Brain microvascular endothelial cell (primary cell): ENCODE measurements around the gene CCDC88C.
A peak's percentile ranks its signal among the peaks of the same experiment; 100 is the strongest.

Experiments
- DNase-seq: peaks from one replicate; pipeline ENCODE4 v3.0.0-alpha.2; 2020
- H3K27ac ChIP-seq: fragments of 250-450 bp; sonication (Bioruptor Pico); 2 replicates; pipeline ENCODE4 v1.5.1; 2020; ENCODE audit warnings: mild to moderate bottlenecking, moderate library complexity
- H3K27me3 ChIP-seq: fragments of 250-450 bp; sonication (Bioruptor Pico); replicated peaks from 2 replicates; pipeline ENCODE4 v1.5.1; 2020; ENCODE audit warnings: mild to moderate bottlenecking
- H3K36me3 ChIP-seq: fragments of 250-450 bp; sonication (Bioruptor Pico); replicated peaks from 2 replicates; pipeline ENCODE4 v1.5.1; 2020; ENCODE audit warnings: mild to moderate bottlenecking
- H3K4me3 ChIP-seq: 2 replicates; pipeline ENCODE4 v1.5.1; 2011; ENCODE audit warnings: low read depth, mild to moderate bottlenecking, control low read depth, low read length, moderate library complexity
- in situ Hi-C: cut with HindIII; loops from 2 replicates; pipeline ENCODE4 v1.10.0; 2017; ENCODE audit warnings: low sequenced_read_pairs, low pct_ligation_motif_present
- TF ChIP-seq, protein P1 (sequence below): IDR thresholded peaks from 2 replicates; pipeline ENCODE4 v1.5.1; 2011; ENCODE audit warnings: low read depth, mild to moderate bottlenecking, moderate library complexity, low read length, control low read depth, inconsistent platforms; ENCODE audit errors: missing control alignments

Gene CCDC88C

DNA sequence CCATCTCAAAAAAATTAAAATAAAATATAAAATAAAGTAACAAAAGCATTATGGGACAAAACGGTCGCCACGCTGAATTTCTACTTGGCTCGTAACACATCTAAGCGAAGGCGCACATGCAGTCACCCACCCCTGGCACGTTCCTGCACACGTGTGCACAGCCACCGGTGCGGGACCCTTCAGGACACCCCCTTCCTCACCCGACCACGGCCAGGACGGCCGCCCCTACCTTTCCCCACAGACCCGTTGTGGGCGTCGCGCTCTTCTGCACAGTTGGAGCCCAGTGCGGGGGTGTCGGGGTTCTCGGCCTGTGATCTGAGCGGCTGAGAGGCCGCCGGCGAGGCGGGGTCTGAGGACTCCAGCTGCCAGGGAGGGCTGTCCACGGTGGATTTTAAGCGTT lies 128.7 kb downstream of the CCDC88C start:
- TF ChIP-seq, protein P1, sequence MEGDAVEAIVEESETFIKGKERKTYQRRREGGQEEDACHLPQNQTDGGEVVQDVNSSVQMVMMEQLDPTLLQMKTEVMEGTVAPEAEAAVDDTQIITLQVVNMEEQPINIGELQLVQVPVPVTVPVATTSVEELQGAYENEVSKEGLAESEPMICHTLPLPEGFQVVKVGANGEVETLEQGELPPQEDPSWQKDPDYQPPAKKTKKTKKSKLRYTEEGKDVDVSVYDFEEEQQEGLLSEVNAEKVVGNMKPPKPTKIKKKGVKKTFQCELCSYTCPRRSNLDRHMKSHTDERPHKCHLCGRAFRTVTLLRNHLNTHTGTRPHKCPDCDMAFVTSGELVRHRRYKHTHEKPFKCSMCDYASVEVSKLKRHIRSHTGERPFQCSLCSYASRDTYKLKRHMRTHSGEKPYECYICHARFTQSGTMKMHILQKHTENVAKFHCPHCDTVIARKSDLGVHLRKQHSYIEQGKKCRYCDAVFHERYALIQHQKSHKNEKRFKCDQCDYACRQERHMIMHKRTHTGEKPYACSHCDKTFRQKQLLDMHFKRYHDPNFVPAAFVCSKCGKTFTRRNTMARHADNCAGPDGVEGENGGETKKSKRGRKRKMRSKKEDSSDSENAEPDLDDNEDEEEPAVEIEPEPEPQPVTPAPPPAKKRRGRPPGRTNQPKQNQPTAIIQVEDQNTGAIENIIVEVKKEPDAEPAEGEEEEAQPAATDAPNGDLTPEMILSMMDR = no peak
- Histone ChIP-seq H3K27ac (no peak overlapping the region), H3K36me3 (no peaks in the 10 kb centered on the region), H3K4me3 (no peak overlapping the region), H3K27me3 (no peaks in the 10 kb centered on the region)
- in situ Hi-C loops = loop anchor here (25.0 kb wide), 2 partner anchors 102 to 377 kb away; no protein-coding TSS in a partner anchor
- no peak for DNase-seq

DNA sequence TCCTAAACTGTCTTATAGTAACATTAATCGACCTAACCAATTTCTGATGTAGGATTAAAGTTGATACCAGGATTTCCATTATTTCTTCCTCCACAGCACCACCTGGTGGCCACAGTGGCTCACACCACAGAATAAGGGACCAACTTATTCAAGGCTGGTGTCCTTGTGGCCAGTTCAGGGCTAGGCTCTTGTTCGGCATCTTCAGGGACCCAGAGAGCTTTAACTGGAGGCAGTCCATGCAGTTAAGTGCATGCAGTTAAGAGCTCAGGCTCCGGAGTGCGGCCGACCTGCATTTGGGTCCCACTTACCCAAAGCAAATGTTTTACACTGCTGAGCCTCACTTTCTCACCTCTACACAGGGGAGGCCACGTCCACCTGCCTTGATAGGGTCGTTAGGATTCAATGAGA lies 131.1 kb downstream of the CCDC88C start:
- TF ChIP-seq, protein P1 = peak; percentile 89
- H3K27me3 ChIP-seq = no peaks in the 10 kb centered on the region
- H3K27ac ChIP-seq = no peak overlapping the region
- in situ Hi-C loops = loop anchor here (25.0 kb wide), 2 partner anchors 99 to 374 kb away; no protein-coding TSS in a partner anchor
- H3K4me3 ChIP-seq = no peak overlapping the region
- H3K36me3 ChIP-seq = no peaks in the 10 kb centered on the region
- DNase-seq = peak; percentile 74

GRCh38 chr14:91284791-91285548 lies 132.7 kb downstream of the CCDC88C start:
- Histone ChIP-seq H3K27me3 (no peaks in the 10 kb centered on the region), H3K4me3 (no peak overlapping the region), H3K27ac (no peak overlapping the region), H3K36me3 (no peaks in the 10 kb centered on the region)
- no peak for DNase-seq
- TF ChIP-seq, protein P1 = no peak
- in situ Hi-C loops = loop anchor here (25.0 kb wide), 2 partner anchors 98 to 373 kb away; no protein-coding TSS in a partner anchor

- Histone ChIP-seq H3K4me3 (no peak overlapping the region), H3K36me3 (no peaks in the 10 kb centered on the region), H3K27ac (no peak overlapping the region), H3K27me3 (no peaks in the 10 kb centered on the region)
- in situ Hi-C loops = loop anchor here (25.0 kb wide), 2 partner anchors 97 to 372 kb away; no protein-coding TSS in a partner anchor
- TF ChIP-seq, protein P1 = no peak
- DNase-seq = peak; percentile 53
These were observed 133.4 kb downstream of the CCDC88C start for GRCh38 chr14:91284146-91284790.

GRCh38 chr14:91283666-91284065 lies 134.0 kb downstream of the CCDC88C start:
- in situ Hi-C loops = loop anchor here (25.0 kb wide), 2 partner anchors 96 to 371 kb away; no protein-coding TSS in a partner anchor
- no peak overlapping the region for H3K4me3 ChIP-seq
- no peaks in the 10 kb centered on the region for H3K36me3 ChIP-seq
- H3K27me3 ChIP-seq = no peaks in the 10 kb centered on the region
- no peak overlapping the region for H3K27ac ChIP-seq
- TF ChIP-seq, protein P1 = no peak
- DNase-seq = no peak
